ENCODE results near the gene MAPK10.

DNA sequence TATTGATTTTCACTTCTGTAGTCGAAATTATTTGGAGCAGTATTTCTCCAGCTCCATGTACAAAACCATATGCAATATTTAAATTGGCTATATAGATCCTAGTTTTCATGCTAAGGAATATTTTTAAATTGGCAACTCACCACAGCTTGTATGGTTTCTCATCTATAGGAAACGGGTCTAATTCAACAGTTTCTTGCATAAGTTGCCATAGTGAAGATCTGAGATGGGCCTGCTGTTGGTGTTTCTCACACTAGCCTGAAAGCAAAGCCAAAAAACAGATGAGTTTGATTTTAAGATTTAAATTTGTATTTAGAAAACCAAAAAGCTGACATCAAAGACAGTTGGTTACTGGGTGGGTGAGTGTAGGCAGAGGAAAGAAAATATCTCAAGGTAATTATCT is 5.5 kb downstream of the MAPK10 start:
- TF ChIP-seq POLR2A (IDR thresholded peaks at IDR 0.05; ENCODE audit: low read length) (no peak), SMC3 (IDR thresholded peaks at IDR 0.05) (no peak), JUNB (IDR thresholded peaks at IDR 0.05) (no peak)
- TF ChIP-seq, protein P1, sequence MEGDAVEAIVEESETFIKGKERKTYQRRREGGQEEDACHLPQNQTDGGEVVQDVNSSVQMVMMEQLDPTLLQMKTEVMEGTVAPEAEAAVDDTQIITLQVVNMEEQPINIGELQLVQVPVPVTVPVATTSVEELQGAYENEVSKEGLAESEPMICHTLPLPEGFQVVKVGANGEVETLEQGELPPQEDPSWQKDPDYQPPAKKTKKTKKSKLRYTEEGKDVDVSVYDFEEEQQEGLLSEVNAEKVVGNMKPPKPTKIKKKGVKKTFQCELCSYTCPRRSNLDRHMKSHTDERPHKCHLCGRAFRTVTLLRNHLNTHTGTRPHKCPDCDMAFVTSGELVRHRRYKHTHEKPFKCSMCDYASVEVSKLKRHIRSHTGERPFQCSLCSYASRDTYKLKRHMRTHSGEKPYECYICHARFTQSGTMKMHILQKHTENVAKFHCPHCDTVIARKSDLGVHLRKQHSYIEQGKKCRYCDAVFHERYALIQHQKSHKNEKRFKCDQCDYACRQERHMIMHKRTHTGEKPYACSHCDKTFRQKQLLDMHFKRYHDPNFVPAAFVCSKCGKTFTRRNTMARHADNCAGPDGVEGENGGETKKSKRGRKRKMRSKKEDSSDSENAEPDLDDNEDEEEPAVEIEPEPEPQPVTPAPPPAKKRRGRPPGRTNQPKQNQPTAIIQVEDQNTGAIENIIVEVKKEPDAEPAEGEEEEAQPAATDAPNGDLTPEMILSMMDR (IDR thresholded peaks at IDR 0.05) = no peak
- TF ChIP-seq, protein P2, sequence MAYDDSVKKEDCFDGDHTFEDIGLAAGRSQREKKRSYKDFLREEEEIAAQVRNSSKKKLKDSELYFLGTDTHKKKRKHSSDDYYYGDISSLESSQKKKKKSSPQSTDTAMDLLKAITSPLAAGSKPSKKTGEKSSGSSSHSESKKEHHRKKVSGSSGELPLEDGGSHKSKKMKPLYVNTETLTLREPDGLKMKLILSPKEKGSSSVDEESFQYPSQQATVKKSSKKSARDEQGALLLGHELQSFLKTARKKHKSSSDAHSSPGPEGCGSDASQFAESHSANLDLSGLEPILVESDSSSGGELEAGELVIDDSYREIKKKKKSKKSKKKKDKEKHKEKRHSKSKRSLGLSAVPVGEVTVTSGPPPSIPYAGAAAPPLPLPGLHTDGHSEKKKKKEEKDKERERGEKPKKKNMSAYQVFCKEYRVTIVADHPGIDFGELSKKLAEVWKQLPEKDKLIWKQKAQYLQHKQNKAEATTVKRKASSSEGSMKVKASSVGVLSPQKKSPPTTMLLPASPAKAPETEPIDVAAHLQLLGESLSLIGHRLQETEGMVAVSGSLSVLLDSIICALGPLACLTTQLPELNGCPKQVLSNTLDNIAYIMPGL (CRISPR knock-in tag; IDR thresholded peaks at IDR 0.05; ENCODE audit: borderline replicate concordance) = no peak
